AG04449 (cell line): Measurements from ENCODE around the gene BCL6.

ENCODE experiments used
- CTCF ChIA-PET: fragments of 350-600 bp; formaldehyde crosslinking; extraction: SDS; loops from one replicate; lab custom pipeline; 2021; ENCODE audit warnings: antibody characterized with exemption; lab: Yijun Ruan, JAX
- POLR2A ChIA-PET: fragments of 400-600, 350-600 bp; formaldehyde crosslinking; extraction: SDS; loops from one replicate; lab custom pipeline; 2020; ENCODE audit warnings: antibody characterized with exemption, inconsistent platforms; lab: Yijun Ruan, JAX
- DNase-seq: peaks from one replicate; pipeline ENCODE4 v3.0.0-alpha.2; 2010; ENCODE audit warnings: low read depth, low spot score
- H3K4me3 ChIP-seq: 2 replicates; pipeline ENCODE4 v1.5.1; 2011; ENCODE audit warnings: low read depth, mild to moderate bottlenecking, control low read depth, low read length
- TF ChIP-seq, protein P1 (sequence below): IDR thresholded peaks from one replicate; pipeline ENCODE4 v1.5.1; 2011; ENCODE audit warnings: mild to moderate bottlenecking, moderate library complexity, low read length, control low read depth, inconsistent platforms; ENCODE audit not compliant: insufficient read depth; ENCODE audit errors: missing control alignments

BCL6 gene

DNA sequence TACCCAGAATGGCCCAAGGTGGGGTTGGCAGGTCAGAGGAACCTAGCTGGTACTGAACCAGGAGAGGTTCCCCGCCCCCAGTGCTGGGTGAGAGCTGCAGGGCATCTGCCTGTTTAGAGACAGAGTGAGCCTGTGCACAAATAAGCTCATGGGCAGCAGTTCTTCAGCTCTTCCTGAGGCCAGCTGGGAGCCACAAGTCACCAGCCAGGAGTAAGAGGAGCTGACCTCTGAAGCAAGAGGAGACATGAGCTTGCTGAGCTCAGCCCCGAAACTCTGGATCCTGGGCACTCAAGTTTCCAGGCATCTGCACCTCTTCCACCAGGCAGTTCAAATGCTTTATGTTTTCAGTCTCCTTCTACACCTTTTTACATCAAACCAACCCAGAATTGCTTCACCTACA lies 45.0 kb downstream of the BCL6 start:
- TF ChIP-seq, protein P1, sequence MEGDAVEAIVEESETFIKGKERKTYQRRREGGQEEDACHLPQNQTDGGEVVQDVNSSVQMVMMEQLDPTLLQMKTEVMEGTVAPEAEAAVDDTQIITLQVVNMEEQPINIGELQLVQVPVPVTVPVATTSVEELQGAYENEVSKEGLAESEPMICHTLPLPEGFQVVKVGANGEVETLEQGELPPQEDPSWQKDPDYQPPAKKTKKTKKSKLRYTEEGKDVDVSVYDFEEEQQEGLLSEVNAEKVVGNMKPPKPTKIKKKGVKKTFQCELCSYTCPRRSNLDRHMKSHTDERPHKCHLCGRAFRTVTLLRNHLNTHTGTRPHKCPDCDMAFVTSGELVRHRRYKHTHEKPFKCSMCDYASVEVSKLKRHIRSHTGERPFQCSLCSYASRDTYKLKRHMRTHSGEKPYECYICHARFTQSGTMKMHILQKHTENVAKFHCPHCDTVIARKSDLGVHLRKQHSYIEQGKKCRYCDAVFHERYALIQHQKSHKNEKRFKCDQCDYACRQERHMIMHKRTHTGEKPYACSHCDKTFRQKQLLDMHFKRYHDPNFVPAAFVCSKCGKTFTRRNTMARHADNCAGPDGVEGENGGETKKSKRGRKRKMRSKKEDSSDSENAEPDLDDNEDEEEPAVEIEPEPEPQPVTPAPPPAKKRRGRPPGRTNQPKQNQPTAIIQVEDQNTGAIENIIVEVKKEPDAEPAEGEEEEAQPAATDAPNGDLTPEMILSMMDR, result no peak
- POLR2A ChIA-PET, result no interaction called here
- H3K4me3 ChIP-seq, result no peak overlapping the region
- CTCF ChIA-PET, result interaction anchor here (0.9 to 7.6 kb wide), 7 partner anchors 10 to 561 kb away, joined by 3 to 86 read pairs (median 9); partner anchors contain the start of gene RPL39L
- DNase-seq, result no peak

DNA sequence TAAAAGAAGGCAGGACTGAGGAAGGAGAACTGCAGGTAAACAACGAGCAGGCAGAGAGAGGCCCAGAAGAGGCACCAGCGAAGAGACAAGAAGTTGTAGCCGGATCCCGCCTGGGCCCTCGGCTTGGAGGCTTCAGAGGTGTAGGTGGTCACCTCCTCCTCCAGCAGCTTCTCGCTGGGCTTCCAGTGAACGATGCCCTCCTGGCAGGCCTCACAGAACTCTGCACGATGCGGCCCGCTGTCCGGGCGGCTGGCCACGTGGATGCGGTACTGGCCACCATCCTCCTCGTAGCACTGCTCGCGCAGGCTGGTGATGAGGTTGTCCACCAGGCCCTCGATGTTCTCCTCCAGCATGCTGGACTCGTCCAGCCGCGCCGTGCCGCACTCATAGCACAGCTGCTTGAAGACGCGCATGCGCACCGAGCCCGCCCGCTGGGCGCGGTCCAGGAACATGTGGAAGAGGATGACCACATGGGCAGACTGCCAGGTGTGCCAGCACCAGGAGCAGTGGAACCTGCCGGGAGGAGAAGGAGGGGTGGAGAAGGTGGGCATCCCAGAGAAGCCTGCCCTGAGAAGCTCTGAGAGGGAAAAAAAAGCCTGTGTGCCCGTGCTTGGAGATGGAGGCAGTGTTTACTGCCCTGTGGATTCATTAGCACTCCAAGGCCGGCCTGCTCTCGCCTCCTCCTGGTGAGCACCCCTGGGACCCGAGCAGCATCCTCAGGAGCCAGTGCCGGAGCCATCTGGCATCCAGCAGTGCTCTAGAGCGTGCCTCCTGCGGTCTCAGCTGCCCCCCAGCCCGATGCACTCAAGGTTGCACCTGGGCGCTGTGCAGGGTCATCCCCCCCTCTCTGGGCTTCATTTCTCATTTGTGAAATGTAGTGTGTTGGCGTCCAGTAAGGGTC lies 46.5 kb downstream of the BCL6 start:
- POLR2A ChIA-PET, result no interaction called here
- H3K4me3 ChIP-seq, result no peak overlapping the region
- CTCF ChIA-PET, result interaction anchor here (1.7 kb wide), 1 partner anchor 380 kb away, joined by 6 read pairs; no protein-coding TSS in a partner anchor
- no peak for DNase-seq
- TF ChIP-seq, protein P1, result no peak

DNA sequence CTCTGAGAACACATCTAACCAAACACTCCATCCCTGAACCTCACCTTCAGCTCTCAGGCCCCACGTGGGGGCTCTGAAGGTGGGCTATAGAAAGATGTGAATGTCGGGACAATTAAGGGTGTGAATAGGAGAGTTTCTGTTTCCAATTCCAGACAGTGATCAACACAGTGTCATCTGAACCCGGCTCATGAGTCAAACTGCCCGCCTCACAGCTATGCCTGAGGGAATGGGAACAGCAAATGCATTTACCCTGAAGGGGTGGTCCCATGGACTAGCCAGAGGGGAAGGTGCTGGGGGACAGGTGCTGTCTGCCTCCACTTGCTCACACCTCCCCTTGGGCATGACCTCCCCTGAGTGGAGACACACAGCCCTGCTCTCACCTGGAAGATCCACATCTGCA lies 49.2 kb downstream of the BCL6 start:
- H3K4me3 ChIP-seq, result no peak overlapping the region
- DNase-seq, result no peak
- TF ChIP-seq, protein P1, result no peak
- ChIA-PET POLR2A (no interaction called here), CTCF (interaction anchor here (1.9 to 5.9 kb wide), 2 partner anchors 17 to 377 kb away, joined by 9 to 31 read pairs; no protein-coding TSS in a partner anchor)

DNA sequence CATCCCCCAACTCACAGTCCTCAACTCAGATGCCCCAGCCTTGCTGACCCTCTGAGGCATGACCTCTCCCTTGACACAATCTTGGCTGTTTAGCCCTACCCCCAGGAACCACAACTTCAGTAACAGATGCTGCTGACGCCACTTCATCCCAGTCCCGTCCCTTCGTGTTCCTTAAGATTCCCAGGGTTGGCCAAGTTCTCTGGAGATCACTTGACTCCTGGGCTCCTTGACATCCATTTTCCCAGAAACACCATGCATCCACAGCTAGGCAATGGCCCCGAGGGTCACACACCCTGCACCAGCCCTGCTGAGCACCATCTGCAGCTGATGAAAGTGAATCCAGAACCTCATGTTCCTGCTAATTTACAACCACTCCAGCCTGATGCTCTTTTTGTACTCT lies 49.8 kb downstream of the BCL6 start:
- TF ChIP-seq, protein P1, result no peak
- H3K4me3 ChIP-seq, result no peak overlapping the region
- no peak for DNase-seq
- CTCF ChIA-PET, result interaction anchor here (0.8 to 5.9 kb wide), 3 partner anchors 13 to 377 kb away, joined by 3 to 31 read pairs (median 9); no protein-coding TSS in a partner anchor
- POLR2A ChIA-PET, result no interaction called here

DNA sequence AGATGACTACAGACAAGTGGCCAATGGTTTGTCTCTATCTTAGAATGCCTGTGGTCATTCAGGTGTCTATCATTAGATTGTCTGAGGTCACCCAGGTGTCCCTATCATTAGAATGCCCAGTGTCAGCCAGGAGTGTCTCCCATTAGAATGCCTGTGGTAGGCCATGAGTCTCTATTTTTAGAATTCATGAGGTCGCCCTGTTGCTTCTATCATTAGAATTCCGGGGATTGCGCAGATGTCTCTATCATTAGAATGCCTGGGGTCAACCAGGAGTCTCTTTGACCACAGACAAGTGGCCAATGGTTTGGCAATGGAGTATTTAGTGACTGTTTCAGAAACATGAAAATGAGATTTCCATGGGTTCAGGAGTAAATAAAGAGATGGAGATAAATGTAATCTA lies 50.5 kb downstream of the BCL6 start:
- ChIA-PET CTCF (interaction anchor here (0.8 to 8.1 kb wide), 5 partner anchors 12 to 398 kb away, joined by 3 to 78 read pairs (median 9); no protein-coding TSS in a partner anchor), POLR2A (no interaction called here)
- no peak overlapping the region for H3K4me3 ChIP-seq
- DNase-seq, result no peak
- TF ChIP-seq, protein P1, result no peak

DNA sequence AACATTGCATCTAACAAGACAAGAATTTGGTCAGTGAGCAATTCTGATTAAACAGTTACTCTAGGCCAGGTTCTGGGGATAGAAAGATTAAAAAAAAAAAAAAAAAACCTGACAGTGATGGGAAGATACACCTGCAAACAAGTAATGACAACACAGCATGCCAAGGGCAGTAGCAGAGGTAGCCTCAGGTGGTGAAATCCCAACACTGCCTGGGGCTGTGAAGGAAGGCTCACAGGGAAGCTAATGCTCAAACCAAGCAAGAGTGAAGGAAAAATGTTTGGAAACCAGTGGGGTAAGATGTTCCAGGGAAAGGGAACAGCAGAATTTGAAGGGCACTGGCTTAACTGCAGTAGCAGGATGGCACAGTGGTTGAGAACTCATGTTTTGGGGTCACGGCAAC lies 51.8 kb downstream of the BCL6 start:
- no peak for DNase-seq
- TF ChIP-seq, protein P1, result no peak
- ChIA-PET CTCF (interaction anchor here (1.3 to 8.1 kb wide), 4 partner anchors 10 to 374 kb away, joined by 3 to 78 read pairs (median 17); no protein-coding TSS in a partner anchor), POLR2A (no interaction called here)
- H3K4me3 ChIP-seq, result no peak overlapping the region
